A549 (cell line): ENCODE results near the gene PLXNA3.

Source experiments
- BHLHE40 ChIP-seq: IDR thresholded peaks from 2 replicates; pipeline ENCODE4 v1.6.1; 2012; ENCODE audit warnings: low read depth, low read length, inconsistent platforms
- CHD4 ChIP-seq: fragments of 200-600 bp; sonication (generic); IDR thresholded peaks from 2 replicates; pipeline ENCODE4 v1.6.1; 2016; ENCODE audit warnings: antibody characterized with exemption, mild to moderate bottlenecking, borderline replicate concordance
- CTCF ChIP-seq: fragments of >200 bp; sonication (Bioruptor Twin); formaldehyde crosslinking; IDR thresholded peaks from 3 replicates; pipeline ENCODE4 v1.5.1; 2016
- E2F6 ChIP-seq: IDR thresholded peaks from 2 replicates; pipeline ENCODE4 v1.6.1; 2012; ENCODE audit warnings: low read depth, borderline replicate concordance
- ELK1 ChIP-seq: fragments of 150-350 bp; IDR thresholded peaks from 2 replicates; pipeline ENCODE4 v1.6.1; 2014; ENCODE audit warnings: low read depth, mild to moderate bottlenecking, low read length
- EP300 ChIP-seq, 2 experiments: fragments of >200 bp; sonication (Bioruptor Twin); formaldehyde crosslinking; IDR thresholded peaks; 2 replicates in 1 of 2; 3 replicates in 1 of 2; pipeline ENCODE4 v1.6.1; 2016 to 2017
- JUN ChIP-seq, 2 experiments: fragments of >200 bp; sonication (Bioruptor Twin); formaldehyde crosslinking; IDR thresholded peaks; 2 replicates in 1 of 2; 3 replicates in 1 of 2; pipeline ENCODE4 v1.6.1; 2016 to 2017
- POLR2A ChIP-seq: IDR thresholded peaks from 2 replicates; pipeline ENCODE4 v1.6.1; 2012; ENCODE audit warnings: mild to moderate bottlenecking, low read length
- REST ChIP-seq: fragments of 200-600 bp; sonication (generic); IDR thresholded peaks from 2 replicates; pipeline ENCODE4 v1.6.1; 2016; ENCODE audit warnings: antibody characterized with exemption, mild to moderate bottlenecking, moderate library complexity
- RNF2 ChIP-seq: fragments of 200-600 bp; sonication (generic); IDR thresholded peaks from 2 replicates; pipeline ENCODE4 v1.6.1; 2016; ENCODE audit warnings: low read depth, mild to moderate bottlenecking, antibody characterized with exemption, moderate library complexity, borderline replicate concordance

- TF ChIP-seq E2F6 (no peak), POLR2A (no peak), REST (no peak), JUN (IDR thresholded peaks at IDR 0.05) (no peak), EP300 (IDR thresholded peaks at IDR 0.05) (no peak), ELK1 (no peak), CTCF (no peak), RNF2 (no peak), CHD4 (no peak), BHLHE40 (no peak)
These were observed 12.4 kb downstream of the PLXNA3 start for GRCh38 chrX:154470434-154470833.
